SK-N-SH treated with all-trans-retinoic acid at 6 μM for 48 hours (cell line): ENCODE measurements around the gene SLTM.

Experiments
- ATAC-seq: fragments of 200-7000 bp; cut with Tn5 transposase; 3 replicates; pipeline ENCODE4 v1.9.1; 2020; ENCODE audit warnings: mild to moderate bottlenecking, moderate library complexity
- ARNTL ChIP-seq: fragments of 450-650 bp; formaldehyde crosslinking; IDR thresholded peaks from 2 replicates; pipeline ENCODE4 v1.5.0; 2020; ENCODE audit warnings: low read depth, mild to moderate bottlenecking, moderate library complexity, borderline replicate concordance
- BACH2 ChIP-seq: fragments of 250-450 bp; sonication (Bioruptor Pico); IDR thresholded peaks from 2 replicates; pipeline ENCODE4 v1.9.0; 2021; ENCODE audit warnings: mild to moderate bottlenecking, borderline replicate concordance
- CSDC2 ChIP-seq: fragments of 250-450 bp; sonication (Bioruptor Pico); IDR thresholded peaks from 2 replicates; pipeline ENCODE4 v1.5.0; 2020; ENCODE audit warnings: mild to moderate bottlenecking, moderate library complexity
- ESRRG ChIP-seq: fragments of 250-450 bp; sonication (Bioruptor Pico); IDR thresholded peaks from 2 replicates; pipeline ENCODE4 v1.6.1; 2021; ENCODE audit warnings: mild to moderate bottlenecking
- GLIS3 ChIP-seq: fragments of 250-450 bp; sonication (Bioruptor Pico); IDR thresholded peaks from 2 replicates; pipeline ENCODE4 v1.5.0; 2020; ENCODE audit warnings: mild to moderate bottlenecking, moderate library complexity
- ISL1 ChIP-seq: fragments of 250-450 bp; sonication (Bioruptor Pico); IDR thresholded peaks from 2 replicates; pipeline ENCODE4 v2.1.2; 2022; ENCODE audit warnings: mild to moderate bottlenecking, moderate library complexity
- POU6F1 ChIP-seq: fragments of 250-450 bp; sonication (Bioruptor Pico); IDR thresholded peaks from 2 replicates; pipeline ENCODE4 v1.8.0; 2021; ENCODE audit warnings: low read depth, mild to moderate bottlenecking, moderate library complexity, borderline replicate concordance
- PPARA ChIP-seq: fragments of 250-450 bp; sonication (Bioruptor Pico); IDR thresholded peaks from 2 replicates; pipeline ENCODE4 v1.5.0; 2020; ENCODE audit warnings: mild to moderate bottlenecking, borderline replicate concordance
- RARB ChIP-seq: fragments of 250-450 bp; sonication (Bioruptor Pico); IDR thresholded peaks from 2 replicates; pipeline ENCODE4 v1.8.0; 2021; ENCODE audit warnings: mild to moderate bottlenecking, moderate library complexity
- SNAI2 ChIP-seq: fragments of 250-450 bp; sonication (Bioruptor Pico); IDR thresholded peaks from 2 replicates; pipeline ENCODE4 v1.5.0; 2020; ENCODE audit warnings: mild to moderate bottlenecking, moderate library complexity
- TCF4 ChIP-seq: fragments of 250-450 bp; sonication (Bioruptor Pico); IDR thresholded peaks from 2 replicates; pipeline ENCODE4 v1.8.0; 2021; ENCODE audit warnings: mild to moderate bottlenecking, moderate library complexity, borderline replicate concordance
- TOX ChIP-seq: fragments of 250-450 bp; sonication (Bioruptor Pico); IDR thresholded peaks from 2 replicates; pipeline ENCODE4 v1.8.0; 2021; ENCODE audit warnings: mild to moderate bottlenecking, moderate library complexity, borderline replicate concordance
- TSHZ2 ChIP-seq: fragments of 250-450 bp; sonication (Bioruptor Pico); IDR thresholded peaks from 2 replicates; pipeline ENCODE4 v1.5.0; 2020; ENCODE audit warnings: mild to moderate bottlenecking, moderate library complexity
- ZC3H10 ChIP-seq: fragments of 250-450 bp; sonication (Bioruptor Pico); IDR thresholded peaks from 2 replicates; pipeline ENCODE4 v1.5.1; 2021; ENCODE audit warnings: mild to moderate bottlenecking, moderate library complexity
- ZFP3 ChIP-seq: fragments of 250-450 bp; sonication (Bioruptor Pico); IDR thresholded peaks from 2 replicates; pipeline ENCODE4 v1.5.0; 2020; ENCODE audit warnings: mild to moderate bottlenecking, moderate library complexity
- ZFP30 ChIP-seq: fragments of 450-650 bp; formaldehyde crosslinking; IDR thresholded peaks from 2 replicates; pipeline ENCODE4 v1.5.0; 2022; ENCODE audit warnings: mild to moderate bottlenecking, moderate library complexity
- ZNF565 ChIP-seq: fragments of 450-650 bp; formaldehyde crosslinking; conservative IDR thresholded peaks from 2 replicates; pipeline ENCODE4 v1.5.0; 2020; ENCODE audit warnings: low read depth, mild to moderate bottlenecking, moderate library complexity
- ZNF8 ChIP-seq: fragments of 450-650 bp; formaldehyde crosslinking; IDR thresholded peaks from 2 replicates; pipeline ENCODE4 v1.5.0; 2020; ENCODE audit warnings: mild to moderate bottlenecking, moderate library complexity
- TF ChIP-seq, protein P1 (sequence below): fragments of 250-450 bp; sonication (Bioruptor Pico); IDR thresholded peaks from 2 replicates; pipeline ENCODE4 v1.8.0; 2020; ENCODE audit warnings: mild to moderate bottlenecking, moderate library complexity, borderline replicate concordance
- TF ChIP-seq, protein P2 (sequence below): fragments of 250-450 bp; sonication (Bioruptor Pico); IDR thresholded peaks from 2 replicates; pipeline ENCODE4 v1.5.1; 2020; ENCODE audit warnings: low read depth, mild to moderate bottlenecking, moderate library complexity

Gene SLTM

DNA sequence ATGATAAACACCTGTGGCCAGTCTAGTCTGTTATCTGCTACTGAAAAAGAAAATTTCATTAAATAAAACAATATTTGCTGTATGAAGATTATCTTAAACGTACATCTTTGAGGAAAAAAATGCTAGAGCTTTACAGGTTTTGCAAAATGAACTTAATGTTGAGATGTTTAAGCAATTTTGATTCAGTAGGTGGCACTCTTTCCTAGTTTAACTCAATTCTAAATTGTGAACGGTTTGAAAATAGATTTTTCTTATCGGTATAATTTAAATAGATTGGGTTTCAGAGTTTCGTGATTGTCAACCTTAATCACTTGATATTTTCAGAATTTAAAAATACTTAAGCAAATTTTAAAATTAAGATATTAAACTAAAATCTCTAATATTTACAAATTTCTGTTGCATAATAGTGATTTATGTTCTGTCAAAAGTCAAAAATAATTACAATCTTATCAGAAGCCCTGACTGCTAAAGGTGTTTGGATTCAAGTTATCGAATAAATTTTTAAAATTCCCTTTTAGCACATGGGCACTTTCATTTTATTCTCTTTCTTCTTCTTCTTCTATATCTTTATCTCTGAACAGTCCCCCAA, 47.0 kb upstream of the SLTM start:
- peak; percentile 63 for ATAC-seq
- TF ChIP-seq ESRRG (CRISPR knock-in tag) (no peak), ZC3H10 (no peak), RARB (CRISPR knock-in tag) (no peak), PPARA (no peak), TSHZ2 (no peak), TCF4 (CRISPR knock-in tag) (no peak), ZNF8 (CRISPR knock-in tag) (no peak), ISL1 (CRISPR knock-in tag) (no peak), BACH2 (no peak), ARNTL (CRISPR knock-in tag) (no peak), ZFP30 (CRISPR knock-in tag) (no peak), TOX (CRISPR knock-in tag) (no peak), SNAI2 (CRISPR knock-in tag) (no peak), GLIS3 (CRISPR knock-in tag) (no peak), CSDC2 (no peak)
- TF ChIP-seq, protein P1, sequence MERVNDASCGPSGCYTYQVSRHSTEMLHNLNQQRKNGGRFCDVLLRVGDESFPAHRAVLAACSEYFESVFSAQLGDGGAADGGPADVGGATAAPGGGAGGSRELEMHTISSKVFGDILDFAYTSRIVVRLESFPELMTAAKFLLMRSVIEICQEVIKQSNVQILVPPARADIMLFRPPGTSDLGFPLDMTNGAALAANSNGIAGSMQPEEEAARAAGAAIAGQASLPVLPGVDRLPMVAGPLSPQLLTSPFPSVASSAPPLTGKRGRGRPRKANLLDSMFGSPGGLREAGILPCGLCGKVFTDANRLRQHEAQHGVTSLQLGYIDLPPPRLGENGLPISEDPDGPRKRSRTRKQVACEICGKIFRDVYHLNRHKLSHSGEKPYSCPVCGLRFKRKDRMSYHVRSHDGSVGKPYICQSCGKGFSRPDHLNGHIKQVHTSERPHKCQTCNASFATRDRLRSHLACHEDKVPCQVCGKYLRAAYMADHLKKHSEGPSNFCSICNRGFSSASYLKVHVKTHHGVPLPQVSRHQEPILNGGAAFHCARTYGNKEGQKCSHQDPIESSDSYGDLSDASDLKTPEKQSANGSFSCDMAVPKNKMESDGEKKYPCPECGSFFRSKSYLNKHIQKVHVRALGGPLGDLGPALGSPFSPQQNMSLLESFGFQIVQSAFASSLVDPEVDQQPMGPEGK = no peak

DNA sequence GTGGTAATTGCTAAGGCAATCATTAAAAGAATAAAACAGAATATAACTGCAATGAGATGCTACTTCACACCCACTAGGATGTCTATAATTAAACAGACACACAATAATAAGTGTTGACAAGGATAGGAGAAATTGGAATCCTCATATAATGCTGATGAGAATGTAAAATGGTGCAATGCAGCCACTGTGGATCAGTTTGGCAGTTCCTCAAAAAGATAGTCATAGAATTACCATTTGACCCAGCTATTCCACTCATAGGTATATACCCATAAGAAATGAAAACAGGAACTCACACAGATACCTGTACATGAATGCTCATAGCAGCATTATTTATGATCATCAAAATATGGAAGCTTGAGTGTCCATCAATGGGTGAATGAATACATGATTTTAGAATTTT, 44.4 kb upstream of the SLTM start:
- no peak for ATAC-seq
- TF ChIP-seq RARB (CRISPR knock-in tag) (no peak), GLIS3 (CRISPR knock-in tag) (no peak), ZFP3 (CRISPR knock-in tag) (no peak), ARNTL (CRISPR knock-in tag) (no peak), BACH2 (no peak), ZNF8 (CRISPR knock-in tag) (no peak), TSHZ2 (no peak), CSDC2 (no peak), POU6F1 (no peak), ZNF565 (CRISPR knock-in tag) (no peak)
- TF ChIP-seq, protein P2, sequence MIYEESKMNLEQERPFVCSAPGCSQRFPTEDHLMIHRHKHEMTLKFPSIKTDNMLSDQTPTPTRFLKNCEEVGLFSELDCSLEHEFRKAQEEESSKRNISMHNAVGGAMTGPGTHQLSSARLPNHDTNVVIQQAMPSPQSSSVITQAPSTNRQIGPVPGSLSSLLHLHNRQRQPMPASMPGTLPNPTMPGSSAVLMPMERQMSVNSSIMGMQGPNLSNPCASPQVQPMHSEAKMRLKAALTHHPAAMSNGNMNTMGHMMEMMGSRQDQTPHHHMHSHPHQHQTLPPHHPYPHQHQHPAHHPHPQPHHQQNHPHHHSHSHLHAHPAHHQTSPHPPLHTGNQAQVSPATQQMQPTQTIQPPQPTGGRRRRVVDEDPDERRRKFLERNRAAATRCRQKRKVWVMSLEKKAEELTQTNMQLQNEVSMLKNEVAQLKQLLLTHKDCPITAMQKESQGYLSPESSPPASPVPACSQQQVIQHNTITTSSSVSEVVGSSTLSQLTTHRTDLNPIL (CRISPR knock-in tag) = no peak
- TF ChIP-seq, protein P1 = no peak
